Activated T-helper 17 cell treated with anti-CD3 and anti-CD28 coated beads, Interleukin-2, amount 50 U/mL, for 72 hours (primary cell): ENCODE data around the gene CBX8. TPM values are rescaled to one million over a fixed set of nuclear protein-coding genes. Genes with fewer than 3 reads are reported as not detected.

Experiments
- ATAC-seq: fragments of 150-1000 bp; cut with Tn5 transposase; replicated peaks from 2 replicates; pipeline ENCODE4 v1.10.0; 2021; ENCODE audit warnings: mild to moderate bottlenecking, moderate library complexity
- H3K27ac Mint-ChIP-seq: one replicate; pipeline ENCODE4 v1.8.0; 2022; ENCODE audit warnings: mixed read lengths
- H3K27me3 Mint-ChIP-seq: one replicate; pipeline ENCODE4 v1.8.0; 2022; ENCODE audit warnings: mixed read lengths
- H3K36me3 Mint-ChIP-seq: one replicate; pipeline ENCODE4 v1.8.0; 2022; ENCODE audit warnings: low read depth, mild to moderate bottlenecking, mixed read lengths
- H3K4me1 Mint-ChIP-seq: one replicate; pipeline ENCODE4 v1.8.0; 2022; ENCODE audit warnings: mixed read lengths
- H3K4me3 Mint-ChIP-seq: one replicate; pipeline ENCODE4 v1.8.0; 2022; ENCODE audit warnings: mild to moderate bottlenecking, mixed read lengths
- H3K9me3 Mint-ChIP-seq: one replicate; pipeline ENCODE4 v1.8.0; 2022; ENCODE audit warnings: mixed read lengths
- total RNA-seq, 2 donors: library from RNA; stranded (reverse); gene quantifications; one replicate each; pipeline ENCODE4 v1.2.3, GENCODE V29; 2022

Gene CBX8
- total RNA-seq, 2 donors from 2014 or later, result 1.6 to 5.5 TPM

- H3K9me3 Mint-ChIP-seq, result no peaks in the 10 kb centered on the region
- no peaks in the 10 kb centered on the region for H3K27me3 Mint-ChIP-seq
- H3K4me3 Mint-ChIP-seq, result no peak overlapping the region
- ATAC-seq, result no peak
- H3K27ac Mint-ChIP-seq, result no peak overlapping the region
- H3K36me3 Mint-ChIP-seq, result peaks cover 16% of the 10 kb centered on the region
- H3K4me1 Mint-ChIP-seq, result peaks cover 4% of the 10 kb centered on the region
Observed at GRCh38 chr17:79830763-79831264, 33.9 kb upstream of the CBX8 start.

GRCh38 chr17:79830303-79830702 lies 33.4 kb upstream of the CBX8 start:
- Mint-ChIP-seq H3K27ac (no peak overlapping the region), H3K36me3 (peaks cover 16% of the 10 kb centered on the region), H3K27me3 (no peaks in the 10 kb centered on the region), H3K4me1 (peaks cover 4% of the 10 kb centered on the region), H3K9me3 (no peaks in the 10 kb centered on the region), H3K4me3 (no peak overlapping the region)
- ATAC-seq, result no peak

GRCh38 chr17:79829457-79829856 lies 32.6 kb upstream of the CBX8 start:
- no peak overlapping the region for H3K4me3 Mint-ChIP-seq
- H3K27ac Mint-ChIP-seq, result no peak overlapping the region
- peaks cover 8% of the 10 kb centered on the region for H3K36me3 Mint-ChIP-seq
- H3K27me3 Mint-ChIP-seq, result peaks cover 2% of the 10 kb centered on the region
- H3K4me1 Mint-ChIP-seq, result peaks cover 4% of the 10 kb centered on the region
- H3K9me3 Mint-ChIP-seq, result no peaks in the 10 kb centered on the region
- no peak for ATAC-seq

- H3K36me3 Mint-ChIP-seq, result peaks cover 6% of the 10 kb centered on the region
- H3K27me3 Mint-ChIP-seq, result peaks cover 3% of the 10 kb centered on the region
- peaks cover 4% of the 10 kb centered on the region for H3K4me1 Mint-ChIP-seq
- no peak for ATAC-seq
- H3K9me3 Mint-ChIP-seq, result no peaks in the 10 kb centered on the region
- no peak overlapping the region for H3K27ac Mint-ChIP-seq
- no peak overlapping the region for H3K4me3 Mint-ChIP-seq
Observed at GRCh38 chr17:79829004-79829403, 32.1 kb upstream of the CBX8 start.

- no peak for ATAC-seq
- no peaks in the 10 kb centered on the region for H3K36me3 Mint-ChIP-seq
- no peak overlapping the region for H3K27ac Mint-ChIP-seq
- no peak overlapping the region for H3K4me3 Mint-ChIP-seq
- peaks cover 3% of the 10 kb centered on the region for H3K27me3 Mint-ChIP-seq
- H3K9me3 Mint-ChIP-seq, result no peaks in the 10 kb centered on the region
- H3K4me1 Mint-ChIP-seq, result no peaks in the 10 kb centered on the region
Observed at GRCh38 chr17:79826841-79827578, 30.1 kb upstream of the CBX8 start.

- Mint-ChIP-seq H3K27me3 (peaks cover 3% of the 10 kb centered on the region), H3K4me3 (peak overlapping the region; percentile 4), H3K4me1 (no peaks in the 10 kb centered on the region), H3K27ac (no peak overlapping the region), H3K36me3 (no peaks in the 10 kb centered on the region), H3K9me3 (no peaks in the 10 kb centered on the region)
- no peak for ATAC-seq
Observed at GRCh38 chr17:79826204-79826680, 29.4 kb upstream of the CBX8 start.

- Mint-ChIP-seq H3K4me1 (no peaks in the 10 kb centered on the region), H3K9me3 (no peaks in the 10 kb centered on the region), H3K4me3 (no peak overlapping the region), H3K27ac (no peak overlapping the region), H3K27me3 (peaks cover 3% of the 10 kb centered on the region), H3K36me3 (no peaks in the 10 kb centered on the region)
- ATAC-seq, result no peak
Observed at GRCh38 chr17:79825580-79825921, 28.7 kb upstream of the CBX8 start.

GRCh38 chr17:79824893-79825579 lies 28.2 kb upstream of the CBX8 start:
- ATAC-seq, result no peak
- no peak overlapping the region for H3K27ac Mint-ChIP-seq
- H3K36me3 Mint-ChIP-seq, result no peaks in the 10 kb centered on the region
- H3K9me3 Mint-ChIP-seq, result no peaks in the 10 kb centered on the region
- H3K4me1 Mint-ChIP-seq, result no peaks in the 10 kb centered on the region
- H3K4me3 Mint-ChIP-seq, result no peak overlapping the region
- H3K27me3 Mint-ChIP-seq, result peaks cover 3% of the 10 kb centered on the region

GRCh38 chr17:79824234-79824633 lies 27.4 kb upstream of the CBX8 start:
- no peaks in the 10 kb centered on the region for H3K4me1 Mint-ChIP-seq
- no peak overlapping the region for H3K4me3 Mint-ChIP-seq
- no peak for ATAC-seq
- H3K27ac Mint-ChIP-seq, result no peak overlapping the region
- H3K36me3 Mint-ChIP-seq, result no peaks in the 10 kb centered on the region
- H3K9me3 Mint-ChIP-seq, result no peaks in the 10 kb centered on the region
- peaks cover 3% of the 10 kb centered on the region for H3K27me3 Mint-ChIP-seq

- Mint-ChIP-seq H3K4me1 (no peaks in the 10 kb centered on the region), H3K36me3 (no peaks in the 10 kb centered on the region), H3K27ac (no peak overlapping the region), H3K27me3 (peaks cover 8% of the 10 kb centered on the region), H3K9me3 (no peaks in the 10 kb centered on the region), H3K4me3 (no peak overlapping the region)
- no peak for ATAC-seq
Observed at GRCh38 chr17:79822583-79823124, 25.8 kb upstream of the CBX8 start.

- Mint-ChIP-seq H3K27ac (no peak overlapping the region), H3K9me3 (no peaks in the 10 kb centered on the region), H3K4me1 (no peaks in the 10 kb centered on the region), H3K27me3 (peaks cover 14% of the 10 kb centered on the region), H3K36me3 (no peaks in the 10 kb centered on the region), H3K4me3 (no peak overlapping the region)
- ATAC-seq, result no peak
Observed at GRCh38 chr17:79821331-79822095, 24.6 kb upstream of the CBX8 start.

GRCh38 chr17:79820959-79821330 lies 24.1 kb upstream of the CBX8 start:
- Mint-ChIP-seq H3K4me3 (no peak overlapping the region), H3K27me3 (peaks cover 19% of the 10 kb centered on the region), H3K36me3 (no peaks in the 10 kb centered on the region), H3K4me1 (no peaks in the 10 kb centered on the region), H3K27ac (no peak overlapping the region), H3K9me3 (no peaks in the 10 kb centered on the region)
- no peak for ATAC-seq

GRCh38 chr17:79819534-79820276 lies 22.8 kb upstream of the CBX8 start:
- H3K9me3 Mint-ChIP-seq, result no peaks in the 10 kb centered on the region
- H3K27ac Mint-ChIP-seq, result no peak overlapping the region
- no peak overlapping the region for H3K4me3 Mint-ChIP-seq
- ATAC-seq, result no peak
- H3K27me3 Mint-ChIP-seq, result peaks cover 19% of the 10 kb centered on the region
- no peaks in the 10 kb centered on the region for H3K4me1 Mint-ChIP-seq
- no peaks in the 10 kb centered on the region for H3K36me3 Mint-ChIP-seq

GRCh38 chr17:79819085-79819484 lies 22.2 kb upstream of the CBX8 start:
- Mint-ChIP-seq H3K9me3 (no peaks in the 10 kb centered on the region), H3K27me3 (peaks cover 21% of the 10 kb centered on the region), H3K4me1 (peaks cover 6% of the 10 kb centered on the region), H3K36me3 (peaks cover 6% of the 10 kb centered on the region), H3K27ac (no peak overlapping the region), H3K4me3 (no peak overlapping the region)
- ATAC-seq, result no peak
